ENCODE results near the gene FGD4.

DNA sequence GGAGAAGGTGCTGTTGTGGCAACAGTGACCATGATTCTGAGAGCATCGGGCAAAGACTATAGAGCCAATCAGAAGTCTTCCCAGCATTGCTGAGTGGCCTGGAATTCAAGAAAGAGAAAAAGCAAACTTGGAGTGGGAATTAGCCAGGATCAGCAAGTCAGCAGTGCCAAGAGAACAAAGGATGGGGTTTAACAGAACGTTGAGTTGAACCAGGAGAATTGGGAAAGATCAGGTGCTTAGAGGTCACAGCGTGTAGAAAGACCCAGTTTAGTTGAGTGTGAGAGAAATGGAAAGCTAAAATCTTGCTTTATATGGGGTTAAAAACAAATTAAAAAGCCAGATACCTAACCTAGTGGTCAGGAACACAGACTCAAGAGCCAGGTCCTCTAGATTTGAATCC lies 189.2 kb downstream of the FGD4 start:
- TF ChIP-seq MYC (IDR thresholded peaks at IDR 0.05; ENCODE audit: low read depth, low read length) (no peak), CTCF (IDR thresholded peaks at IDR 0.05; ENCODE audit: low read depth, low read length) (no peak)

All from NB4 (cell line).